Lower lobe of right lung (tissue), 2 donors: Measurements from ENCODE around the gene RPS8. TPM values are rescaled to one million over a fixed set of nuclear protein-coding genes. Genes with fewer than 3 reads are reported as not detected.
A peak's percentile ranks its signal among the peaks of the same experiment; 100 is the strongest.
"Not testable (repeated sequence)": the region's sequence is repeated elsewhere in the genome, so short reads cannot be mapped to it uniquely, and the experiment has no call there.

Experiments used
- ATAC-seq, 2 donors: fragments of 200-7000 bp; cut with Tn5 transposase; one replicate each; pipeline ENCODE4 v1.9.1; 2020 to 2022; ENCODE audit warnings: mild to moderate bottlenecking in 2 of 2, moderate library complexity in 2 of 2
- DNase-seq: peaks from one replicate; pipeline ENCODE4 v3.0.0-alpha.2; 2020
- H3K27ac ChIP-seq: fragments of 200-600 bp; one replicate; pipeline ENCODE4 v1.8.0; 2022
- H3K27me3 ChIP-seq: fragments of 200-600 bp; one replicate; pipeline ENCODE4 v1.8.0; 2022; ENCODE audit warnings: low read depth
- H3K36me3 ChIP-seq: fragments of 200-600 bp; one replicate; pipeline ENCODE4 v1.8.0; 2022; ENCODE audit warnings: mild to moderate bottlenecking
- H3K4me1 ChIP-seq: fragments of 200-600 bp; one replicate; pipeline ENCODE4 v1.8.0; 2022
- H3K4me3 ChIP-seq: fragments of 200-600 bp; one replicate; pipeline ENCODE4 v1.8.0; 2022; ENCODE audit warnings: mild to moderate bottlenecking
- H3K9me3 ChIP-seq: fragments of 200-600 bp; one replicate; pipeline ENCODE4 v1.8.0; 2022
- CTCF ChIP-seq: fragments of 200-600 bp; IDR thresholded peaks from one replicate; pipeline ENCODE4 v1.8.0; 2022; ENCODE audit warnings: antibody characterized with exemption, mild to moderate bottlenecking
- intact Hi-C: fragments of 100-400 bp; cut with DNase I; formaldehyde crosslinking; loops from one replicate; pipeline ENCODE4 v1.11.0; 2022
- total RNA-seq: library from RNA; stranded (reverse); fragmentation: NEBNext Ultra II Directional; extraction: Animal tissue kit (Norgen Biotek cat#: 25700); gene quantifications from one replicate; pipeline ENCODE4 v1.2.1, GENCODE V29; 2021
- donor health status: DM: no; HTN: yes; CAD: no; lungs with severe emphysema.

RPS8 gene
- total RNA-seq, 1 donor from 2014 or later, result 1,341 TPM

DNA sequence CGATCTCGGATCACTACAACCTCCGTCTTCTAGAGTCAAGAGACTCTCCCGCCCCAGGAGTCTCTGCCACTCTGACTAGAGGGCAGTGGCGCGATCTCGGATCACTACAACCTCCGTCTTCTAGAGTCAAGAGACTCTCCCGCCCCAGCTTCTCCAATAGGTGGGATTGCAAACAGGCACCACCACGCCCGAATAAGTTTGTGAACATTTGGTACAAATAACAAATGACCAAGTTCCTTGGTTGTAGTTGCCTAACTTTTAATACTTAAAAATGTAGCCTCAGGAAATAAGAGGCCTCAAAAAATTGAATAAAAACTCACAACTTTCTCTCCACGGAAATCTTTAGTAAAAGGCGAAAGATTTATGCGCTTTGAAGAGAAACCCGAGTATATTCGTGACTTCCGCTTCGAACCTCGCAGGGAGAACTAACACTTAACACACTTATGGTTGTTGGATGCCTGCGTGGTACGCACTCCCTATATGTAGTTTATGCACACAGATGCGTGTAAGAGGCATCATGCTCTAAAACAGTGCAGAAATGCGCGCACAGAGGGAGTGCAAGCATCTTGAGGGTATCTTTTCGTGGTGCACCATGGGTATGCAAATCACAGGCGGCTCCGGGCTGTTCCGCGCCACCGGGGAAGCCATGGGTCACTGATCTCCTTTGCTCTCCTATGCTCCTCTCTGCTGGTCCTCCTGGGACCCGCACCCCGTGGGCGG lies 44.4 kb downstream of the RPS8 start:
- Histone ChIP-seq H3K4me1 (peaks cover 30% of the 10 kb centered on the region), H3K9me3 (no peaks in the 10 kb centered on the region), H3K36me3 (no peaks in the 10 kb centered on the region), H3K27me3 (no peaks in the 10 kb centered on the region), H3K4me3 (peak overlapping the region; percentile 62), H3K27ac (peak overlapping the region; percentile 94)
- peak; percentile 92 to 93 for ATAC-seq
- intact Hi-C loops, result no loop called here
- no peak for TF ChIP-seq CTCF
- DNase-seq, result peak; percentile 85

GRCh38 chr1:44820328-44821239 lies 45.2 kb downstream of the RPS8 start:
- Histone ChIP-seq H3K27me3 (no peaks in the 10 kb centered on the region), H3K4me3 (peak overlapping the region; percentile 62), H3K36me3 (no peaks in the 10 kb centered on the region), H3K27ac (peak overlapping the region; percentile 94), H3K9me3 (no peaks in the 10 kb centered on the region), H3K4me1 (peaks cover 23% of the 10 kb centered on the region)
- intact Hi-C loops, result no loop called here
- peak; percentile 22 to 58 for ATAC-seq
- TF ChIP-seq CTCF, result no peak
- DNase-seq, result no peak

- peaks cover 23% of the 10 kb centered on the region for H3K4me1 ChIP-seq
- H3K36me3 ChIP-seq, result no peaks in the 10 kb centered on the region
- H3K27ac ChIP-seq, result peak overlapping the region; percentile 94
- intact Hi-C loops, result no loop called here
- H3K27me3 ChIP-seq, result no peaks in the 10 kb centered on the region
- H3K9me3 ChIP-seq, result no peaks in the 10 kb centered on the region
- DNase-seq (peak; percentile 31), ATAC-seq (no peak)
- H3K4me3 ChIP-seq, result no peak overlapping the region
- no peak for TF ChIP-seq CTCF
Observed at GRCh38 chr1:44821240-44821715, 45.9 kb downstream of the RPS8 start.

- Histone ChIP-seq H3K4me1 (peaks cover 26% of the 10 kb centered on the region), H3K4me3 (no peak overlapping the region), H3K27me3 (no peaks in the 10 kb centered on the region), H3K36me3 (no peaks in the 10 kb centered on the region), H3K9me3 (no peaks in the 10 kb centered on the region), H3K27ac (no peak overlapping the region)
- TF ChIP-seq CTCF, result no peak
- intact Hi-C loops, result no loop called here
- DNase-seq (no peak), ATAC-seq (no peak)
Observed at GRCh38 chr1:44822131-44822701, 46.9 kb downstream of the RPS8 start.

- H3K4me1 ChIP-seq, result peaks cover 26% of the 10 kb centered on the region
- no peak overlapping the region for H3K27ac ChIP-seq
- H3K27me3 ChIP-seq, result no peaks in the 10 kb centered on the region
- H3K36me3 ChIP-seq, result no peaks in the 10 kb centered on the region
- intact Hi-C loops, result no loop called here
- DNase-seq (no peak), ATAC-seq (no peak)
- no peak for TF ChIP-seq CTCF
- no peak overlapping the region for H3K4me3 ChIP-seq
- no peaks in the 10 kb centered on the region for H3K9me3 ChIP-seq
Observed at GRCh38 chr1:44822981-44823451, 47.7 kb downstream of the RPS8 start.

GRCh38 chr1:44824392-44824791 lies 49.1 kb downstream of the RPS8 start:
- H3K4me3 ChIP-seq, intact Hi-C loops, DNase-seq, H3K9me3 ChIP-seq, H3K27ac ChIP-seq, ATAC-seq, H3K36me3 ChIP-seq, H3K27me3 ChIP-seq: not testable (repeated sequence)
- H3K4me1 ChIP-seq, result peaks cover 18% of the 10 kb centered on the region
